HUDEP-2 (cell line): ENCODE data around the gene CSNK1G1.

Source experiments
- DNase-seq, 76 experiments: peaks; one replicate each; lab custom pipeline; 2025; ENCODE audit not compliant: unreplicated experiment in 76 of 76; lab: John Stamatoyannopoulos, UW

CSNK1G1 gene

DNA sequence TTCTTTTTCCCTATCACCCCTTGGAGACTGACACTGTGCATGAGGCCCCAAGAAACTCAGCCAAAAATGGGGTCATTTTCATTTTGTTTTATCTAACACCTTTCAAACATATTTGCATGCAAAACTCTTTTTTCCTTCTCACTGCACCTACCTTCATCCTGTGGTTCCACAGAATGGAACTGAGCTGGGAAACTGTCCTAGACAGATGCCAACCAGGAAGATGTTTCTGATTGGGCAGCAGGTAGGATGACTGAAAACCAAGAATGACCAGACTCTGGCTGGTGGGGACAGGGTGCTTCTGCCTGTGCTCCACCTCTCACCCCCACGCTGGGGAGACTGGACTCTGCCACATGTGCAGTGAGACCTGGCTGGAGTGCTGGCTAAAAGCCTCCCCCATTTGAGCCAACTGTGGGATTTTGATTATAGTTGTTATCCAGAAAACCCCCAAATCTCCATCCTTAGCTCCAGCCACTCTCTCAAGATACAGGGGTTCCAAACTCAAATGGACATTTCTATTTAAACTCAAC lies 198.3 kb downstream of the CSNK1G1 start:
- no peak for DNase-seq

DNA sequence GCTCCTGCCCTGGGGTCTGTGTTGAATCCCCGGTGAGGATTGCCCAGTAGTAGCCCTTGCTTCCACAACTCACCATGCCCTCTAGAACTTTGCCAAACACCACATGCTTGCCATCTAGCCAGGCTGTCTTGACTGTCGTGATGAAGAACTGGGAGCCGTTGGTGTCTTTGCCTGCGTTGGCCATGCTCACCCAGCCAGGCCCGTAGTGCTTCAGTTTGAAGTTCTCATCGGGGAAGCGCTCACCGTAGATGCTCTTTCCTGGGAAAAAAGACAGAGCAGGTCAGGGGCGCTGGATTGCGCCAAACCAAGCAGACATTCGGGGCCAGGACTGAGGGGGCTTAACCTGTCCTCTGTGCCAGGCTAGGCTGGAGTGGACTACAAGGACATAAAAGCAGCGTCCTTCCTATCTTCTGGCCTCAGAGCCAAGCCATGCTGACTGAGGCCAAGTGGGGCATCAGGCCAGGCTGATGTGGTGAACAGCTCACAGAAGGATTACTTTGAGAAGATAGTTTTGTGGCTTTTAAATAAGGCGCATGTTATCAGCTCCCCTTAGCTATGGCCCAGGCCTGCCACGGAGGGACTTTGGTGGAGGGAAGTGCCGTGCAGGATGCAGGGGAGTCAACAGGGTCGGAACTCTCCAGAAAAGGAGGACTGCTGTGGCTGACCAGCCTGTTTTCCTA lies 199.2 kb downstream of the CSNK1G1 start:
- peak in 5 of 76 experiments; percentile 7 to 39 (median 25) for DNase-seq

DNA sequence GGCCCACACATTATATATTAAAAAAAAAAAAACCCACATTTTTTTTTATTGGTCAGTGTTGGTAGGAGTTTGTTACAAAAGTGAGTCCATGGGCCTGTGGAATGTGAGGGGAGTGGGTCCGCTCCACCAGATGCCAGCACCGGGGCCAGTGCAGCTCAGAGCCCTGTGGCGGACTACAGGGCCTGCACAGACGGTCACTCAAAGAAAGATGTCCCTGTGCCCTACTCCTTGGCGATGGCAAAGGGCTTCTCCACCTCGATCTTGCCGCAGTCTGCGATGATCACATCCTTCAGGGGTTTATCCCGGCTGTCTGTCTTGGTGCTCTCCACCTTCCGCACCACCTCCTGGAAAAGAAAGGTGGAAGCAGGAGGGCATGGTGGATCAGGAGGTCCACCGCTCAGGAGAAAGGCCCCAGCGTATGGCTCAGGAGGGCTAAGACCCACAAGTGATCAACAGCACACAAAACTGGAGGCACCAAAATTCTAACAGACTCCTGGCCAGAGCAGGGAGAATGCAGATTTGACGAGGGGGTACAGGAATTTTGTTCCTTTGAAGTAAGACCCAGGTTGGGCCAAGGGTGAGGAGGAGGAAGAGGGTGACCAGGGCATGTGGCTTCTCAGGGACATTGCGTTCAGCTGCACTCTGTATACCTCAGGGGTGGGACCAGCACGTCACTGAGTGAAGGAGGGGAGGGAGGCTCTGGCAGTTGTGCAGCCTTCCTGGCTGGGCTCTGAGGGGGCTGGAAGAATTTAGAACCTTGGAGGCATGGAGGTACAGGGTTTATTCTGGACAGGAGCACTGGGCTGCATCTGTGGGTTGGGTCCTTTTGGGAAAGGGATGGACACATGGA lies 199.9 kb downstream of the CSNK1G1 start:
- no peak for DNase-seq

DNA sequence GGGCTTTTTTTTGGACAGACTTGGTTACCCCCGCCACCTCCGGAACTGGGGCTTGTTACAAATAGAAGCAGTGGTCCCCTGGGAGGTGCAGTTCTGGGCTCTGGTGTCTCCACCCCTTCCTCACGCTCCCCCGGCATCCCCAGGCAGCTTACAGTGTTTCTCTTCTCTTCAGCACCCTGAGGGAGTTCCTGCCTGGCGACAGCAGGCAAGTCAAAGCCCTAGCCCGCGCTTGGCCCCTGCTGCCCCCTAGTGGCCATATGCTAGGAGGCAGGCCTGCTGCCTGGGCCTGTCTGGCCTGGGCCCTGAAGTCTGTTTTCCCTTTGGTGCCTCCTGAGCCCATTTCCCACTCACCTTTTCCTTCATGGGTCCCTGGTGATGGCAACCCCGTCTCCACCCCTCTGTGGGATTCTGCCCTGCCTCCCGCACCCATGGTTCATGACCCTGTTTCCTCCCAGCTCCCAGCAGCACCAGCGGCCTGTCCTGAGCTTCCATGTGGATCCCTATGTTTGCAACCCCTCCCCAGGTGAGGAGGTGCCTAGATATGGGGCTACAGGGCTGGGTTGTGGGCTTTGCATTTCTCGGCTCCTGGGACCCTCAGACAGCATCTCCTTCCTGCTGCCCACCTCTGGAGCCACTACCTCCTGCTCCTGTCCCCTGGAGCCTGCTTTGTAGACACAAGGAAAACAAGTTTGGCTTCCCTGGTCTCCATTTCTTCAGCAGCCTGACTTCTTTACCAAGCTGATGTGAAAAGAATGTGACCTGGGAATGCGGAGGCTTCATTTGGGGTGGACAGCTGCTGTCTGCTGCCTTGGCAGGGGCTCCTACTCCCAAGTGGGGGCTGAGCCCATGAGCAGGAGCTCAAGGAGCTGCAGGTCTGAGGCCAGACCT lies 202.2 kb downstream of the CSNK1G1 start:
- DNase-seq: peak in 74 of 76 experiments; percentile 28 to 94 (median 82)

DNA sequence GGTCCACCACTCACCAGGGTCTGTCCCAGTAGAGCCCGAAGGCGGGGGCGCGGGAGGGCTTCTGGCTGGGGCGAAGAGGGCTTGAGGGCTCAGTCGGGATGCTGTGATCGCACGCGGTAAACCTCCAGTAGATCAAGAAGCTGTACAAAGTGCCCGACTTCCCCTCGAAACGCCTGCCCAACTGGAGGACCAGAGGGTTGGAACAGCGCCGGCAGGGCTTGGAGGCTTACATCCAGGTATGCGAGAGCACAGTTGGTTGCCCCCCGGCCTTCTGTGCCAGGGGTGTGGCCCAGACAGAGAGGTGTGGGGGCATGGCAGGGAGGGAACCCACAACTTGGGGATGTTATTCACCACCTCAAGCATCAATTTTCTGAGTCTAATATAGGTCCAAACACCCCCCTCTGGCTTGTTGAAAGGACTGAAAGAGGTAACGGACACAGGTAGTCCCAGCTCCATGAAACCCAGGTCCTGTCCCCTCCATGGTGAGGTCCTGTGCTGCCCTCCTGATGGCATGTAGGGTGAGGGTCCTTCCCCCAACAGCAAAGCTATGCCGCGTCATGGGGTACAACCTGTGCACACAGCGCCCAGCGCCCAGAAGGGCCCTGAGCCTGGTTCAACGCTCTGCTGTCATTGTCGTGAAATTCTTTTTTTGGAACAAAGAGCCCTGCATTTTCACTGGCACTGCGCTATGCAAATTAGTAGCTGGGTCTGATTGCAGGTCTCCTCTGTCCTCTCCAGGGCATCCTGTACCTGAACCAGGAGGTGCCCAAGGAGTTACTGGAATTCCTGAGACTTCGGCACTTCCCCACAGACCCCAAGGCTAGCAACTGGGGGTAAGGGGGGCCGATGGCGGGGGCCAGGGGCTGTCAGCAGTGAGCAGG lies 203.2 kb downstream of the CSNK1G1 start:
- DNase-seq: peak in 2 of 76 experiments; percentile 27 to 35

DNA sequence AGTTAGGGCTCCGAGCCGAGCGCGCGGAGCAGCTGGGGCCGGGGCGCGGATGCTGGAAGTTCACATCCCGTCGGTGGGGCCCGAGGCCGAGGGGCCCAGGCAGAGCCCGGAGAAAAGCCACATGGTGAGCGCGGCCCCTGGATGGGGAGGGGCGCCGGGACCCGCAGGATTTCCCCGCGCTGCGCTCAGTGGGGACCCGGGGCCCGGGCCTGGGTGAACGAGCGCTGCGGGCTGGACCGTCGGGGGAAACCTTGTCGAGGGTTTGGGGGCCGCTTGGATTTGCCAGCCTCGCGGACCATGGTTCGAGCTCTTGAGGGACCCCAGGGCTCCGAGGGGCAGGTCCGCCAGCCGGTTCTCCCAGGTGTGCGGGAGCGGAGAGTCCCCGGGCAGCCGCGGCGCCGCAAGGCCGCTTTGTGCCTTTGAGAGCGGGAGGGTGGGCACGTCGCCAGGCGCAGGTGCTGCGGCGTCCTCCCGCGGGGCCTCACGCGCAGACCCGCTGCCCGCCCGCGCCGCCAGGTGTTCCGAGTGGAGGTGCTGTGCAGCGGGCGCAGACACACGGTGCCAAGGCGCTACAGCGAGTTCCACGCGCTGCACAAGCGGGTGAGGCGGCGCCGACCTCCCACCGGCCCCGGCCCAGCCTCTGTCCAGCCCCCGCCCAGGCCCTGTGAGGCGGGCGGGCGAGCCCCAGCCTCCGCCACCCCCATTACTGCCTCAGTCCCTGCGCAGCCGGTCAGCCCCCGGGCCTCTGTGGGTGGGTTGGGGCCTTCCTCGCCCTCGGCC lies 204.1 kb downstream of the CSNK1G1 start, which contains the start of gene SNX22:
TSS of gene SNX22 (plus strand) at position 5 of the 780 bp plus-strand sequence. CDS start at position 50, 45 bp downstream.
- DNase-seq: peak in 4 of 76 experiments; percentile 27 to 62 (median 52)

DNA sequence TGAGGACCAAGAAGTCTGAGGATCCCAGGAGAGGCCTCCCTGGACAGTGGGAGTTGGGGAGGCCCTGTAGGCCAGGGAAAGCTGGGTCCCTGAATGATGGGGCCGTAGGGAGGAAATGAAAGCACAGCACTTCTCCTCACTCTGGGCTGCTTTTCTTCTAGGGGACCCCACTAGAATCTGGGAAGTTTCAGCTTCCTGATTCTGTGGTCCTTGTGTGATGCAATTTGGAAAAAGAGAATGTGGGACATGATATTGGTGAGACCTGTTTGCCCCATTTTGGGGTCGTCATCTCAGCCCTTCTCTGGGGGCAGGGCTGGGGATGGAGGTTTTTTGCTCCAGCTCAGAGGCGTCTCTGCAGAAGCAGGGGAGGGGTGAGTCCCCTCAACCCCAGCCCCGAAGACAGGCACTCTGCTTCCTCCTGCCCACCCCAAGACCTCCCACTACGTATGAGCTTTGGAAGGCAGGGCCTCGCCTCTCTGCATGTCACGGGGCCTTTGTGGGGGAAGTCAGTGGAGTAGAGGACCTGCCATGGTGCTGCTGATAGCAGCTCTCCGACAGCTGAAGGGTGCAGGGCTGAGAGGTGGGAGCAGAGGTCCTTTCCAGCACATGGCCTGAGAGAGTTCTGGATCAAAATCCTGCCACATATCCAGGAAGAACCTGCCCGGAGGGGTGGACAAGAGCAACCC lies 205.9 kb downstream of the CSNK1G1 start:
- DNase-seq: peak in 7 of 76 experiments; percentile 13 to 37 (median 16)

DNA sequence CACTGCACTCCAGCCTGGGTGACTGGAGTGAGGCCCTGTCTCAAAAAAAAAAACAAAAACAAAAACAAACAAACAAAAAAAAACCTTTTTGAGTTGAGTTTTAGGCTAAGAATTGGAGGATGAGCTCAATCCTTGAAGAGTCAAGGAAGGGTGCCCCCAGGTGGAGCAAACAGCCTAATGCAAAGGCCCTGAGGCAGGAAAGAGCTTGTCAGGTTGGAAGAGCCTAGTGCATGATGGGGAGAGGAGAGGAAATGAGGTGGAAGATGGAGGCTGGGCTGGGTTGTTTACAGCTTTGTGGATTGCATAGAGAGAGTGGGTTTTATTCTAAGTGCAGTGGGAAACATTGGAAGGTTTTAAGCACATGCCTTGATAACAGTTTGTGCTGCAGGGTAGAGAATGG lies 206.5 kb downstream of the CSNK1G1 start:
- DNase-seq: peak in 49 of 76 experiments; percentile 14 to 66 (median 39)

DNA sequence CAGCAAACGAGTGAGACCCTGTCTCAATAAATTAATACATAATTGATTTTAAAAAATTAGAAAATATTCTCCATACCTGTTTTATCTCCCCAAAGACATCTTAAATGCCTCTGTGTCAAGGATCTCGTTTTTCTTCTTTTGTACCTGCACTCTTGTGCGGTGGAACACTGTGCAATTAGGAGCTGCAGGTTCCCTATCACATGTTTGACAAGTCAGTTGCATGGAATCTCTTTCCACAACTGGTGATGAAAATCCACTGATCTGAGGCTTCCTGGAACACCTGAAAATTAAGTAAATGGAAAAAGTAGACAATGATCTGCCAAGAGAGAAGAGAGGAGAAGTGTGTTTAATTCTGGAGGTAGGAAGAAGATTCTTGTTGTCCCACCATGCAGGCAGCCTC lies 207.4 kb downstream of the CSNK1G1 start:
- no peak for DNase-seq

DNA sequence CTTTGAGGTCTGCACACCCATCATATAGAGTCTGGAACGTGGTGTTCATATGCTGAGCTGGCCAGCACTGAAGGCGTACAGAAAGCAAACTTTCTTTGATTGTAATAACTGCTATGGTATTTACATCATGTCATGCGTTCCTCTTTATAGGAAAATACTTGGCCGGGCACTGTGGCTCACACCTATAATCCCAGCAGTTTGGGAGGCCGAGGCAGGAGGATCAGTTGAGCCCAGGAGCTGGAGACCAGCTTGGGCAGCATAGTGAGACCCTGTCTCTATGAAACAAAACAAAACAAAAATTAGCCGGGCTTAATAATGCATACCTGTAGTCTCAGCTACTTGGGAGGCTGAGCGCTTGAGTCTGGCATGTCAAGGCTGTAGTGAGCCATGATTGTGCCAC lies 207.8 kb downstream of the CSNK1G1 start:
- no peak for DNase-seq

DNA sequence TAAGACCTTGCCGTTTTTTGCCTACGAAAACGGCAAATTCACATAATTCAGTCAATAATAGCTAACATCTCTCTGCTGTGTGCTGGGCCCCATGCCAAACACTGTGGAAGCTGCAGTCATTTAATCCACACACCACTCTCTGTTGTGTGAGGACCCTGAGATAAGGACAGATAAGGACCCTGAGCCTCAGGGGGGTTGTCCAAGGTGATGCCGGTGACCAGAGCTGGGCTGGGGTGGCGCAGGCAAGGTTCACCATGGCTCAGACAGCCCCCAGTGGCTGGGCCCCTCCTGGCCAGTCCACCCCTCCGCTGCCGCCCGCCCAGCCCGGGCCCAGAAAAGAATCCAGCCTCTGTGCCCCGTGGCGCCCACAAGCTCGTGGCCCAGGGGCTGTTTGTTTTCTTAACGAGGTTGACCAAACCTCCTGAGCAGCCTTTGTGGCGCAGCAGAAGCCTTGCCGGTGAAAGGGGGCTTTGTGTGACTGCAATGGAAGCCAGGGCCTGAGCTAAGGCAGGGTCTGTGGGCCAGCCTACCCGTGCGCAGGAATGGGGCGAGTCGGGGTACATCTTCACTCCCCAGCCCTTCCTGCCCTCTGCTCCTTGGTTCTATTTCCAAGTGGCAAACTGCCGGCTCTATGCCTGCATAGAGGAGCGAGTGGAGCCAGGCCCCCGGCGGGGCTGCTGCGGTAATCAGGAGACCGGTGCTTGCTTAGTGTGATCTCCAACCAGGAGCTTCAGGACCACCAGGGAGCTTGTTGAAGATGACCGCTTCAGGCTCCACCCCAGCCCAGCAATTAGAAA lies 208.9 kb downstream of the CSNK1G1 start:
- DNase-seq: peak in 70 of 76 experiments; percentile 18 to 80 (median 56)

DNA sequence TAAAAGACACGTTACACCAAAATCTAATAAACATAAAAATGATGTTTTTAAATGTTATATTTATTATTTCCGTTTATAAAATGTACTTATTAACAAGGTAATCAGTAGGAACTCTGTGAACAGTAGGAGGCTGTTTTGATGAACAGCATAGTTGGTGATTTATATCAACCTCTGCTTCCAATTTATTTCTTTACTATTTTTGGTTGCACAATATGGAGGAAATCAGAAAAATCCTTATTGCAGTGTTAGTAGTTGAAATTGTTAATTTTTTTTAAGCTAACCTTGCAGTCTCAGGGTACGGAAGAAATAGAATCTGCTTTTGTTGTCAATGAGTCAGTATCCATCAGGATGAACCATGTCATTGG lies 209.5 kb downstream of the CSNK1G1 start:
- DNase-seq: no peak

DNA sequence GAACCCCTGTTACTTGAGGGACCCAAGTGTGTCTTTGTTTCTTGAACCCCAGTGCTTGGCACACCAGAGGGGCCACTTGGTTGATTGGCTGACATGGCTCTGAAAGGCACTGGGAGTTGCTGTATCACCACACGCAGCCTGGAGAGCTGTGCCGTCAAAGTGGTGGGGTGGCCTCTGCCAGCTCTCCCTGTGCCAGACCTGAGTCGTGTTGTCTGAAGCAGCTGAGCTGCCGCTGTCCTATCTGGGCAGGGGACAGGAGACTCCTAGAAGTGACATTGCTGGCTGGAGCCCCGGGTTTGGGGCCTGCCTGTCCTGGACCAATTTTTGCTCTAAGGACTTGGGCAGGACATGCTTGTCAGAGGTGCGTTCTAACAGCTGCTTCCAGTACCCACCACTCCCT lies 209.9 kb downstream of the CSNK1G1 start:
- DNase-seq: peak in 3 of 76 experiments; percentile 11 to 18 (median 17)

DNA sequence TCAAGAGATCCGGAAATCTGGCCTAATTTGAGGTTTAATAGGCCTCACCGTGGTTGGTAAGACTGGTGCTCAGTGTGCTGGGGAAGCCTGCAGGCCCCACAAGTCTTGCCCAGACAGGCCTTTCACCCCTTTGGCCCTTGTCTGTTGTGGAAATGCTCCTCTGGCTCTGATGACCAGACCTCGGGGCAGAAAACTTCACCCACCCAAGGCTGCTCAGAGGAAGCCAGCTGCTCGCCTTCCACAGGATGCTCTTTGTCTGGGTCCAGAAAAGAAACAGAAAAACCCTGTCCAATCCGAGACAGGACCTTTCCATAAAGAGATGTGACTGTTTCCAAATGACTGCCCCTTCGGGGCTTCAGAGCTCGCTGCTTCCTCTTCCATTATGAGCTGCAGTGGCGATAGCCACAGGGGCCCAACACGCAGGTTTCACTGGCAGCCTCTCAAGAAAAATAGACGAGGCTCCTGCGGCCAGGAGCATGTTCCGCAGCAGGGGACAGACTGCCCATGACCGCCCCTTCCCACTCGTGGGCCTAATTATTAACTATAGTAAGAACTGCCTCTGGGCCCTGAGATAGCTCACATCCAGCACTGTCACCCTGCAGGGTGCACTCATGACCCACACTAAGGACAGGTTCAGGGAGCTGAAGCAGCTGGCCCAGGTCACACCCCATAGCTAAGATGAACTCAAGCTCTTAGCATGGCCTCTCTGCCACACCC lies 211.2 kb downstream of the CSNK1G1 start:
- DNase-seq: peak in 4 of 76 experiments; percentile 17 to 23 (median 20)

DNA sequence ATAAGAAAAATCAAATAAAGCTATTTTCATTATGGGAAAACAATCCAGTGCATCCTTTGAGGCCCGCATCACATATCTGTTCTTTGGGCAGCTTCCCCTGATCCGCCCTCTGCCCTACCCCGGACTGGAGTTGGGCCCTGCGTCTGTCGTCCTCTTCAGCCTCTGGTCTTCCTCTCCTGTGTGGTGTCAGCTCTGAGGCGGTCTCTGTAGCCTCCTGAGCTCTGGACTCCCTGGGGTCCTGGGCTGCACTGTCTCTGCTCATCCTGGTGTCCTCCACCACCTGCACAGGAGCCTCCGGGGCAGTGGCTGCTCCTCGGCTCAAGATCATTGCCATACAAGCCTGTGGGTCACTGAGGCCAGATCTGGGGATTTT lies 211.8 kb downstream of the CSNK1G1 start:
- no peak for DNase-seq

DNA sequence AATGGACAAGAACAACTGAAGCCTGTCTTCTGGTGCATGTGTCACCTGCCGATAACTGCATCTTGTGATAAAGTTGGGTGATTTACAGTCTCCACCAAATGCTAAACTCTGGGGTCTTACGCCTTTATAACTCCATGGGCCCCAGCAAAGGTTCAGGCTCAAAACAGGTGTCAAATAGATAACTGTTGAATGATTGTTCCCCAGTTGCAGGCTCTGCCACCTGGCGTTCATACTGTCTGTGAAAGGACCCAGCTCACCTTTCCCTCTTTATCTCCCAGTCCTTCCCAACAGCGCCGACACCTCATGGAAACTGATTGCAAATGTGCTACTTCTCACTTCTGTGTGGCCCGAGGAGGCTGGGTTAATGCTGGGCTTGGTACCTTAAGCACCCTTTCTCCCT lies 212.7 kb downstream of the CSNK1G1 start:
- DNase-seq: no peak
